ENCODE results near the gene MFAP4. TPM values are rescaled to one million over a fixed set of nuclear protein-coding genes. Genes with fewer than 3 reads are reported as not detected.
A peak's percentile ranks its signal among the peaks of the same experiment; 100 is the strongest.

MFAP4 gene
- total RNA-seq, 3 donors from 2014 or later: 19.0 to 127 (median 44.2) TPM

- H3K9me3 ChIP-seq: no peaks in the 10 kb centered on the region
- intact Hi-C loops (cut with DNase I, micrococcal nuclease): no loop called here
- H3K4me3 ChIP-seq: no peak overlapping the region
- TF ChIP-seq CTCF (IDR thresholded peaks at IDR 0.05): no peak
- DNase-seq: no peak
- no peaks in the 10 kb centered on the region for H3K36me3 ChIP-seq (ENCODE audit: low read depth)
- no peak for ATAC-seq
- no peaks in the 10 kb centered on the region for H3K4me1 ChIP-seq (ENCODE audit: low read depth)
Measured at GRCh38 chr17:19412510-19412909, 25.5 kb upstream of the MFAP4 start.

GRCh38 chr17:19411631-19412030 lies 24.6 kb upstream of the MFAP4 start:
- TF ChIP-seq CTCF (IDR thresholded peaks at IDR 0.05): no peak
- no peaks in the 10 kb centered on the region for H3K36me3 ChIP-seq (ENCODE audit: low read depth)
- ATAC-seq (no peak), DNase-seq (no peak)
- intact Hi-C loops (cut with DNase I, micrococcal nuclease): no loop called here
- no peaks in the 10 kb centered on the region for H3K9me3 ChIP-seq
- H3K4me3 ChIP-seq: no peak overlapping the region
- H3K4me1 ChIP-seq (ENCODE audit: low read depth): no peaks in the 10 kb centered on the region

GRCh38 chr17:19410875-19411620 lies 24.1 kb upstream of the MFAP4 start, which contains the start of gene RNF112:
RNF112 (plus strand) TSS chr17:19411232; CDS start chr17:19411409, 177 bp downstream.
- no peak for TF ChIP-seq CTCF (IDR thresholded peaks at IDR 0.05)
- intact Hi-C loops (cut with DNase I, micrococcal nuclease): no loop called here
- Histone ChIP-seq H3K9me3 (no peaks in the 10 kb centered on the region), H3K4me3 (no peak within 1 kb of the TSS), H3K36me3 (ENCODE audit: low read depth) (no peaks in the 10 kb centered on the region), H3K4me1 (ENCODE audit: low read depth) (no peaks in the 10 kb centered on the region)
- ATAC-seq: no peak
- no peak for DNase-seq

- Histone ChIP-seq H3K4me3 (no peak overlapping the region), H3K9me3 (no peaks in the 10 kb centered on the region), H3K4me1 (ENCODE audit: low read depth) (no peaks in the 10 kb centered on the region), H3K36me3 (ENCODE audit: low read depth) (no peaks in the 10 kb centered on the region)
- TF ChIP-seq CTCF (IDR thresholded peaks at IDR 0.05): no peak
- ATAC-seq (peak; percentile 63), DNase-seq (peak in 1 of 3 donors; percentile 24)
- intact Hi-C loops (cut with DNase I, micrococcal nuclease): no loop called here
Measured at GRCh38 chr17:19410091-19410490, 23.1 kb upstream of the MFAP4 start.

GRCh38 chr17:19409509-19409908 lies 22.5 kb upstream of the MFAP4 start:
- Histone ChIP-seq H3K9me3 (no peaks in the 10 kb centered on the region), H3K4me3 (no peak overlapping the region), H3K4me1 (ENCODE audit: low read depth) (no peaks in the 10 kb centered on the region), H3K36me3 (ENCODE audit: low read depth) (no peaks in the 10 kb centered on the region)
- DNase-seq: no peak
- TF ChIP-seq CTCF (IDR thresholded peaks at IDR 0.05): no peak
- intact Hi-C loops (cut with DNase I, micrococcal nuclease): no loop called here
- no peak for ATAC-seq

All from mucosa of descending colon (tissue), 3 donors.